Keratinocyte (primary cell): ENCODE results near the gene BRF1. TPM values are rescaled to one million over a fixed set of nuclear protein-coding genes. Genes with fewer than 3 reads are reported as not detected.

Experiments used
- DNase-seq: peaks from one replicate; pipeline ENCODE4 v3.0.0-alpha.2; 2011; ENCODE audit warnings: low read depth, missing footprints, low spot score
- FAIRE-seq: peaks from 2 replicates; lab custom pipeline; 2011; peaks lifted over from hg19 to GRCh38; lab: Jason Lieb, UNC
- H2AFZ ChIP-seq: 2 replicates; pipeline ENCODE4 v1.6.0; 2012; ENCODE audit warnings: low read length, control low read depth, inconsistent platforms; ENCODE audit not compliant: control insufficient read depth
- H3K27ac ChIP-seq: 2 replicates; pipeline ENCODE4 v1.5.1; 2011; ENCODE audit warnings: low read length; ENCODE audit not compliant: control insufficient read depth, insufficient read depth
- H3K27me3 ChIP-seq: 3 replicates; pipeline ENCODE4 v1.6.0; 2011; ENCODE audit warnings: low read length; ENCODE audit not compliant: control insufficient read depth, insufficient read depth; ENCODE audit errors: extremely low read depth
- H3K36me3 ChIP-seq, 2 experiments: 2 replicates in 1 of 2; 3 replicates in 1 of 2; pipeline ENCODE4 v1.5.1; 2011; ENCODE audit warnings: low read length in 2 of 2, mild to moderate bottlenecking in 1 of 2; ENCODE audit not compliant: control insufficient read depth in 2 of 2, insufficient read depth in 2 of 2; ENCODE audit errors: extremely low read depth in 1 of 2
- H3K4me1 ChIP-seq: 3 replicates; pipeline ENCODE4 v1.5.1; 2011; ENCODE audit warnings: low read length; ENCODE audit not compliant: control insufficient read depth, insufficient read depth; ENCODE audit errors: extremely low read depth
- H3K4me2 ChIP-seq: 3 replicates; pipeline ENCODE4 v1.6.0; 2011; ENCODE audit warnings: low read depth, low read length; ENCODE audit not compliant: control insufficient read depth, insufficient read depth; ENCODE audit errors: extremely low read depth
- H3K4me3 ChIP-seq, 3 experiments: fragments of 200-600 bp in 1 of 3; sonication (generic) in 1 of 3; 2 replicates in 2 of 3; 3 replicates in 1 of 3; pipeline ENCODE4 v1.5.1; 2011 to 2016; ENCODE audit warnings: low read length in 3 of 3, mild to moderate bottlenecking in 3 of 3, control low read depth in 2 of 3, inconsistent platforms in 1 of 3, low read depth in 1 of 3, mixed read lengths in 1 of 3, mixed run types in 1 of 3, moderate library complexity in 1 of 3; ENCODE audit not compliant: control insufficient read depth in 2 of 3, insufficient read depth in 2 of 3; ENCODE audit errors: extremely low read depth in 1 of 3
- H3K79me2 ChIP-seq: 2 replicates; pipeline ENCODE4 v1.6.0; 2012; ENCODE audit warnings: low read length; ENCODE audit not compliant: control insufficient read depth, insufficient read depth
- H3K9ac ChIP-seq: 3 replicates; pipeline ENCODE4 v1.6.0; 2011; ENCODE audit warnings: low read length; ENCODE audit not compliant: control insufficient read depth, insufficient read depth; ENCODE audit errors: extremely low read depth
- H3K9me1 ChIP-seq: 3 replicates; pipeline ENCODE4 v1.6.0; 2011; ENCODE audit warnings: low read length; ENCODE audit not compliant: control insufficient read depth, insufficient read depth; ENCODE audit errors: extremely low read depth
- H3K9me3 ChIP-seq: 2 replicates; pipeline ENCODE4 v1.5.1; 2012; ENCODE audit warnings: low read depth, low read length; ENCODE audit not compliant: control insufficient read depth
- H4K20me1 ChIP-seq: 3 replicates; pipeline ENCODE4 v1.6.0; 2011; ENCODE audit warnings: low read length; ENCODE audit not compliant: control insufficient read depth, insufficient read depth; ENCODE audit errors: extremely low read depth
- EZH2 ChIP-seq: IDR thresholded peaks from one replicate; pipeline ENCODE4 v1.6.1; 2012; ENCODE audit warnings: inconsistent platforms, mild to moderate bottlenecking, low read length, moderate library complexity
- dilution Hi-C: fragments of 300-500 bp; cut with MboI; formaldehyde crosslinking; loops from one replicate; pipeline ENCODE4 v1.7.0; 2020; ENCODE audit warnings: low sequenced_read_pairs; ENCODE audit not compliant: extremely low pct_ligation_motif_present
- polyA plus RNA-seq, 5 experiments: library from polyadenylated mRNA; depleted of rRNA in 3 of 5; stranded (reverse) in 3 of 5; stranded (forward) in 1 of 5; unstranded in 1 of 5; fragments of >200 nt; gene quantifications; 1 replicate in 1 of 5; 2 replicates in 3 of 5; 3 replicates in 1 of 5; pipeline versions ENCODE4 v1.2.1 to v1.2.3, GENCODE V29; 2011 to 2012; ENCODE audit warnings: missing spikeins in 2 of 5, low read depth in 1 of 5, low replicate concordance in 1 of 5
- TF ChIP-seq, protein P1 (sequence below), 3 experiments: IDR thresholded peaks in 1 of 3; conservative IDR thresholded peaks in 1 of 3; optimal IDR thresholded peaks in 1 of 3; 2 replicates in 2 of 3; 3 replicates in 1 of 3; pipeline versions ENCODE3 to v1.5.1; 2011; ENCODE audit warnings: low read length in 3 of 3, mild to moderate bottlenecking in 3 of 3, moderate library complexity in 2 of 3, control low read depth in 1 of 3, inconsistent platforms in 1 of 3; ENCODE audit not compliant: insufficient read depth in 2 of 3; ENCODE audit errors: extremely low read depth in 1 of 3

Gene BRF1
- polyA plus RNA-seq, 1 donor (not counting 4 experiments of a cell fraction or from before 2014, with no cell fraction given): 6.5 TPM

- dilution Hi-C loops: no loop called here
- Histone ChIP-seq H3K79me2 (peaks cover 45% of the 10 kb centered on the region), H4K20me1 (peaks cover 23% of the 10 kb centered on the region), H3K4me1 (peaks cover 28% of the 10 kb centered on the region), H3K4me2 (peak overlapping the region; percentile 87), H3K9me3 (no peaks in the 10 kb centered on the region), H3K36me3 (peaks cover 0 to 3% of the 10 kb centered on the region in 2 experiments), H2AFZ (no peak overlapping the region), H3K27ac (peak overlapping the region; percentile 44), H3K27me3 (peaks cover 9% of the 10 kb centered on the region), H3K4me3 (peak overlapping the region; percentile 62 to 67 (median 63)), H3K9ac (peak overlapping the region; percentile 54), H3K9me1 (peaks cover 6% of the 10 kb centered on the region)
- no peak for TF ChIP-seq EZH2
- TF ChIP-seq, protein P1, sequence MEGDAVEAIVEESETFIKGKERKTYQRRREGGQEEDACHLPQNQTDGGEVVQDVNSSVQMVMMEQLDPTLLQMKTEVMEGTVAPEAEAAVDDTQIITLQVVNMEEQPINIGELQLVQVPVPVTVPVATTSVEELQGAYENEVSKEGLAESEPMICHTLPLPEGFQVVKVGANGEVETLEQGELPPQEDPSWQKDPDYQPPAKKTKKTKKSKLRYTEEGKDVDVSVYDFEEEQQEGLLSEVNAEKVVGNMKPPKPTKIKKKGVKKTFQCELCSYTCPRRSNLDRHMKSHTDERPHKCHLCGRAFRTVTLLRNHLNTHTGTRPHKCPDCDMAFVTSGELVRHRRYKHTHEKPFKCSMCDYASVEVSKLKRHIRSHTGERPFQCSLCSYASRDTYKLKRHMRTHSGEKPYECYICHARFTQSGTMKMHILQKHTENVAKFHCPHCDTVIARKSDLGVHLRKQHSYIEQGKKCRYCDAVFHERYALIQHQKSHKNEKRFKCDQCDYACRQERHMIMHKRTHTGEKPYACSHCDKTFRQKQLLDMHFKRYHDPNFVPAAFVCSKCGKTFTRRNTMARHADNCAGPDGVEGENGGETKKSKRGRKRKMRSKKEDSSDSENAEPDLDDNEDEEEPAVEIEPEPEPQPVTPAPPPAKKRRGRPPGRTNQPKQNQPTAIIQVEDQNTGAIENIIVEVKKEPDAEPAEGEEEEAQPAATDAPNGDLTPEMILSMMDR (optimal IDR thresholded peaks at IDR 0.05 in 1 of 3, IDR thresholded peaks at IDR 0.05 in 1 of 3, conservative IDR thresholded peaks at IDR 0.05 in 1 of 3; ENCODE audit: extremely low read depth in 1 of 3, insufficient read depth in 2 of 3, low read length in 3 of 3): no peak
- FAIRE-seq (no peak), DNase-seq (no peak)
These were observed 133.3 kb downstream of the BRF1 start for GRCh38 chr14:105167303-105168092.

DNA sequence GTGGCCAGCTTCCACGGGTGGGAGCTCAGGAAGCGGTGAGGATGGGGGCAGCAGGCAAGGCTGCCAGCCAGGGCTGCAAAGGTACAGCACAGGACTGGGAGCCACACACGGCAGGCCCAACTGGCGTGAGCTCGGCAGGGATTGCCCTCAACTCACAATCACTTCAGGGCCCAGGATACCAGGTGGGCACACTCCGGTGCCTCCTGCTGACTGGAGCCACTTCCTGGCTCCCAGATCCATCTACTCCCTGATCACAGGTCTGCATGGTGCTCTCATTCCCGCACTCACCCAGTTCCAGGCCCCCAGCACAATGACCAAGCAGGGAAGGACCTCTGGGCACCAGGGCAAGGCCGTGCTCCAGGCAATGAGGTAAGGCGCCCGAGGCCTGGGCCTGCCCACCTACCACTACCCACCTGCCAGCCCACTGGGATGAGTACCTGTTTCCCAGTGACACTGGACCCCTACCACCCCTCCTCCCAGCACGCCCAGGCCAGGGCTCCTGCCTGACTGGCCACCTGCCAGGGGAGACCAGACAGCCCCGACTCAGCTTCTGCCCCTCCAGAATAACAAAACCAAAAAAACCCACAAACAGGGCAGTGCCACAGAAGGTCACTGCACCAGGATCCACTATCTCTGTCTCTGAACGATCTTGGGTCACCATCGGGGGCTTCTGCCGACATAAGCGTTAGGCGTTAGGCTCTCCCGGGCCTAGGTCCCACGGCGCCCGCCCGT, 134.1 kb downstream of the BRF1 start:
- no peak for FAIRE-seq
- Histone ChIP-seq H3K4me2 (peak overlapping the region; percentile 87), H3K79me2 (peaks cover 52% of the 10 kb centered on the region), H2AFZ (no peak overlapping the region), H3K9me3 (no peaks in the 10 kb centered on the region), H3K27ac (peak overlapping the region; percentile 44), H3K36me3 (peaks cover 2 to 3% of the 10 kb centered on the region in 2 experiments), H3K9ac (peak overlapping the region; percentile 35), H3K4me1 (peaks cover 32% of the 10 kb centered on the region), H3K4me3 (peak overlapping the region; percentile 31 to 65 (median 58)), H3K27me3 (peaks cover 9% of the 10 kb centered on the region), H4K20me1 (peaks cover 27% of the 10 kb centered on the region), H3K9me1 (peaks cover 6% of the 10 kb centered on the region)
- TF ChIP-seq, protein P1 (optimal IDR thresholded peaks at IDR 0.05 in 1 of 3, IDR thresholded peaks at IDR 0.05 in 1 of 3, conservative IDR thresholded peaks at IDR 0.05 in 1 of 3; ENCODE audit: extremely low read depth in 1 of 3, insufficient read depth in 2 of 3, low read length in 3 of 3): no peak
- TF ChIP-seq EZH2: no peak
- dilution Hi-C loops: no loop called here
- no peak for DNase-seq
